Duodenal mucosa (tissue), 2 donors: ENCODE results near the gene MACROD2.
"Not testable (repeated sequence)": the region's sequence is repeated elsewhere in the genome, so short reads cannot be mapped to it uniquely, and the experiment has no call there.

Experiments
- H3K27ac ChIP-seq: one replicate; pipeline ENCODE4 v1.7.0; 2013; ENCODE audit warnings: low read depth, low read length
- H3K27me3 ChIP-seq, 2 donors: one replicate each; pipeline ENCODE4 v1.7.0; 2013; ENCODE audit warnings: low read length in 2 of 2, control low read depth in 1 of 2; ENCODE audit not compliant: insufficient read depth in 2 of 2, control insufficient read depth in 1 of 2
- H3K36me3 ChIP-seq, 2 donors: one replicate each; pipeline ENCODE4 v1.7.0; 2013; ENCODE audit warnings: low read length in 2 of 2, control low read depth in 1 of 2; ENCODE audit not compliant: insufficient read depth in 2 of 2, control insufficient read depth in 1 of 2
- H3K4me1 ChIP-seq, 2 donors: one replicate each; pipeline ENCODE4 v1.7.0; 2013; ENCODE audit warnings: low read length in 2 of 2, control low read depth in 1 of 2; ENCODE audit not compliant: insufficient read depth in 2 of 2, control insufficient read depth in 1 of 2
- H3K4me3 ChIP-seq, 2 donors: one replicate each; pipeline ENCODE4 v1.7.0; 2013; ENCODE audit warnings: low read length in 2 of 2, low read depth in 1 of 2
- H3K9ac ChIP-seq, 2 donors: one replicate each; pipeline ENCODE4 v1.7.0; 2013; ENCODE audit warnings: low read length in 2 of 2, low read depth in 1 of 2
- H3K9me3 ChIP-seq, 2 donors: one replicate each; pipeline ENCODE4 v1.7.0; 2013; ENCODE audit warnings: low read length in 2 of 2, control low read depth in 1 of 2; ENCODE audit not compliant: control insufficient read depth in 1 of 2

Gene MACROD2

DNA sequence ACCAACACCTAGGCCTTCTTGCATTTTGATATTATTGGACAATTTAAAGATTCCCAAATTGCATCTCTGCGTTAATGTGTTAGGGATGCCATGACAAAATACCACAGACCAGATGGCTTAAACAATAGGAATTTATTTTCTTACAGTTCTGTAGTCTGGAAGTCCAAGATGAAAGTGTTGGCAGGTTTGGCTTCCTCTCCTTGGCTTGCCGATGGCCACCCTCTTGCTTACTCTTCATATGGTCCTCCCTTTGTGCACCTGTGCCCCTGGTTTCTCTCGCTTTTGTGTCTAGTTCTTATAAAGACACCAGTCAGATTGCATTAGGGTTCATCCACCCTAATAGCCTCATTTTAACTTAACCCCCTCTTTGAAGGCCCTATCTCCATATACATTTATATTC is 1184.5 kb downstream of the MACROD2 start:
- Histone ChIP-seq H3K9ac (no peak overlapping the region), H3K4me3 (no peak overlapping the region), H3K4me1 (peaks cover 0 to 7% of the 10 kb centered on the region in 2 donors), H3K9me3 (peaks cover 5 to 10% of the 10 kb centered on the region in 2 donors), H3K27ac (no peak overlapping the region), H3K27me3 (no peaks in the 10 kb centered on the region), H3K36me3 (no peaks in the 10 kb centered on the region)

DNA sequence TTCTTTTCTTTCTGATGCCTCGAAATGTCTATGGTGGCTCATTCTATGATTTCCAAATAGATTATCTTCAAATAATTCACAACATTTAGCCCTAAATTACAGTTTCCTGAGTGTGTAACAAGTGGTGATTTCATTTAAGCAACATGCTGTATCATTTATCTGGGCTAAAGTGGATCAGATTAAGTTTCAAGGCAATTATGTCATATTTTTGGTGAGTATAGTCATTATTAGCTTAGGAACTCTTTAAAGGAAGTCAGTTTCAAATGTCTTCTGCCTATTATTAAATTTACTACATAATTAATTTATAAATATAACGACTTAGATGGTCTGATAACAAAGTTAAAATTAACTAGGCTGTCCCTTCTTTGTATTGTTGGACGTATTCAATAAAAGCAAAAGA is 1190.0 kb downstream of the MACROD2 start:
- Histone ChIP-seq H3K36me3 (no peaks in the 10 kb centered on the region), H3K9ac (no peak overlapping the region), H3K9me3 (no peaks in the 10 kb centered on the region), H3K4me1 (peaks cover 0 to 11% of the 10 kb centered on the region in 2 donors), H3K4me3 (no peak overlapping the region), H3K27me3 (no peaks in the 10 kb centered on the region), H3K27ac (no peak overlapping the region)

DNA sequence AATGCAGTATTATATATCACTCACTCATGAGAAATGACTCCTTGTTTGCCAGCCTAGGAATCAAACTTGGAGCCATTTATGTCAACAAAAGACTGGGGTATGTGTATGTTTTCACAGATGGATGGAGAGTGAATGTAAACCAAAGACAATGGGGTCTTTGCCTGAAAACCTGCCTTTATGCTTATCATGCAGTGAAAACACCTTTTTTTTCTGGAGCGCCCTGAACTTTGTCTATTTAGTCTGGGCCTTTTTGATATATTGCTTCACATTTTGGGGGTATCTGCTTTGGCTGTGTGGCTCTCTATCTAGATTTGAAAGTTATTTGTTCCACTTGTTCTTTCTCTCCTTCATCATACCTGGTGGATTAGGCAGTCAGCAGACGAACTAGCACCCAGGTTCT is 1190.6 kb downstream of the MACROD2 start:
- no peaks in the 10 kb centered on the region for H3K36me3 ChIP-seq
- H3K4me3 ChIP-seq = no peak overlapping the region
- H3K27ac ChIP-seq = no peak overlapping the region
- H3K9ac ChIP-seq = no peak overlapping the region
- H3K9me3 ChIP-seq = no peaks in the 10 kb centered on the region
- H3K27me3 ChIP-seq = no peaks in the 10 kb centered on the region
- H3K4me1 ChIP-seq = peaks cover 0 to 11% of the 10 kb centered on the region in 2 donors

DNA sequence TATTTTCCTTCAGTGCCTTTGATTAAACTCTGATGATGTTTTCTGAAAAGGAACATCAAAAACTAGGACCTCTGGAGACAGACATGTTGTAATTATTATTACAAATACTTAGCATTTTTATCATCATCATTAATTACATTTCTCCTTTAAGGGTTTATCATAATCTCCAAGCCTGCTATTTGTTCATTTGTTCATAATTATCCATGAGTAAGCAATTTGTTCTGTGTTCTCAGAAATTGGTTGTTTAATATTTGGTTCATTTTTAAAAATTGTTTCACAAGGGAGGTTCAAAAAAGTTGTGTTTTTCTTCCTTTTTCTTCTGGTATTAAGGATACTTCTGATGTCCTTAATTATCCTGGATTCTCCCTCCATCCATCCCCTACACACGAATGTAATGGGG is 1192.3 kb downstream of the MACROD2 start:
- H3K4me1 ChIP-seq = peaks cover 0 to 4% of the 10 kb centered on the region in 2 donors
- no peaks in the 10 kb centered on the region for H3K36me3 ChIP-seq
- no peak overlapping the region for H3K27ac ChIP-seq
- H3K27me3 ChIP-seq = no peaks in the 10 kb centered on the region
- H3K4me3 ChIP-seq = no peak overlapping the region
- no peaks in the 10 kb centered on the region for H3K9me3 ChIP-seq
- no peak overlapping the region for H3K9ac ChIP-seq

DNA sequence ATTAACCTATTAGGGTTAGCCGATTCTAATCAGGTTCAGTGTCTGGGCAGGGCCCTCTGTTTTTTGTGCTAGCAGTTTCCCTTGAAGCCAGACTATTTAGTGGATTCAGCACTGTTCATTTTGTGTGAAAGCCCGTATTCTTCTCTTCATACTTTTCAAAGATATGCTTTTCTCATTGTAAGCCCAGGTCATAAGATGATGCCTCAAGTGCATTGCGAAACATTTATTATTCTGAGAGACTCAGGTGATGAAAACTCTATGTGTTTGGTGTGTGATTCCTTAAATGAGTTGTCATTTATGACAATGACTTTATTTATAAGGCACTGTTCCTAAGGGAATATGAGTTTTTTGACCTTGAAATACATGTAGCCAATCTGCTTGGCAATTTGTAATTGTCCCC is 1193.1 kb downstream of the MACROD2 start:
- Histone ChIP-seq H3K9me3 (no peaks in the 10 kb centered on the region), H3K4me1 (peaks cover 0 to 4% of the 10 kb centered on the region in 2 donors), H3K4me3 (no peak overlapping the region), H3K27me3 (no peaks in the 10 kb centered on the region), H3K9ac (no peak overlapping the region), H3K27ac (no peak overlapping the region), H3K36me3 (no peaks in the 10 kb centered on the region)

DNA sequence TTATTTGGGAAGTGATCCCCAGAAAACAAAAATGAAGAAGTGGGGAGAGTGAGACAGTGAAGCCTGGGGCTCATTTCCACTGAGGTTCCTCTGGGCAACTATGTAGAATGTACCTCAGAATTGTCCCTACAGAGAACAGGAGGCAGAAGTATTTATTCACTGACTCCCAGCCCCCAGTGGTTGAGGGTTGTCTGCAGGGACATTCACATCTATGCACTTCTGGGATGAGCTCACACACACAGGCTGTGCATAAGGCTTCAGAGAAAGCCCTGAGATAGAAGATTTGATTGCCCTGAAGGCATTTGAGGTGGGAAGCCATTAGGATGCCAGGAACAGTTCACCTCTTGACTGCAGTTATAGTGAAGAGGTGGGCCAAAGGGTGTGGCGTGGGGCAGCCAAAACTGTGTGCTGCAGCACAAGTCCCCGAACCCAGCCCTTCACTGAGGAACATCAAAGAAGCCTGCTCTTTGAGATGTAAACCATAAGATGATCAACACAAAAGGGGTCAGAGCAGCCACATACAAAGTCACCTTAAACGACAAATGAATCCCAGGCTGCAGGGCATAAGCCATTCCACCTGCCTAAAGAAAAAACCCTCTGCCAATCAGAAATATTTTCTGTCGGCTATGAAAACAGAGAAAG is 1195.9 kb downstream of the MACROD2 start:
- H3K36me3 ChIP-seq = no peaks in the 10 kb centered on the region
- no peaks in the 10 kb centered on the region for H3K27me3 ChIP-seq
- no peaks in the 10 kb centered on the region for H3K9me3 ChIP-seq
- H3K4me1 ChIP-seq = no peaks in the 10 kb centered on the region
- no peak overlapping the region for H3K9ac ChIP-seq
- H3K4me3 ChIP-seq = no peak overlapping the region
- H3K27ac ChIP-seq = no peak overlapping the region

DNA sequence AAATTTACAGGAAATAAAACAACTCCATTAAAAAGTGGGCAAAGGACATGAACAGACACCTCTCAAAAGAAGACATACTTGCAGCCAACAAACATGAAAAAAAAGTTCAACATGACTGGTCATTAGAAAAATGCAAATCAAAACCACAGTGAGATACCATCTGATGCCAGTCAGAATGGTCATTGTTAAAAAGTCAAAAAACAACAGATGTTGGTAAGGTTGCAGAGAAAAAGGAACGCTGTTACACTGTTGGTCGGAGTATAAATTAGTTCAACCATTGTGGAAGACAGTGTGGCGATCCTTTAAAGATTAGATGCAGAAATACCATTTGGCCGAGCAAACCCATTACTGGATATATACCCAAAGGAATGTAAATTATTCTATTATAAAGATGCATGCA is 1200.1 kb downstream of the MACROD2 start:
- Histone ChIP-seq H3K27me3 (no peaks in the 10 kb centered on the region), H3K36me3 (no peaks in the 10 kb centered on the region), H3K4me3 (no peak overlapping the region), H3K9me3 (no peaks in the 10 kb centered on the region), H3K4me1 (no peaks in the 10 kb centered on the region), H3K9ac (no peak overlapping the region), H3K27ac (no peak overlapping the region)

DNA sequence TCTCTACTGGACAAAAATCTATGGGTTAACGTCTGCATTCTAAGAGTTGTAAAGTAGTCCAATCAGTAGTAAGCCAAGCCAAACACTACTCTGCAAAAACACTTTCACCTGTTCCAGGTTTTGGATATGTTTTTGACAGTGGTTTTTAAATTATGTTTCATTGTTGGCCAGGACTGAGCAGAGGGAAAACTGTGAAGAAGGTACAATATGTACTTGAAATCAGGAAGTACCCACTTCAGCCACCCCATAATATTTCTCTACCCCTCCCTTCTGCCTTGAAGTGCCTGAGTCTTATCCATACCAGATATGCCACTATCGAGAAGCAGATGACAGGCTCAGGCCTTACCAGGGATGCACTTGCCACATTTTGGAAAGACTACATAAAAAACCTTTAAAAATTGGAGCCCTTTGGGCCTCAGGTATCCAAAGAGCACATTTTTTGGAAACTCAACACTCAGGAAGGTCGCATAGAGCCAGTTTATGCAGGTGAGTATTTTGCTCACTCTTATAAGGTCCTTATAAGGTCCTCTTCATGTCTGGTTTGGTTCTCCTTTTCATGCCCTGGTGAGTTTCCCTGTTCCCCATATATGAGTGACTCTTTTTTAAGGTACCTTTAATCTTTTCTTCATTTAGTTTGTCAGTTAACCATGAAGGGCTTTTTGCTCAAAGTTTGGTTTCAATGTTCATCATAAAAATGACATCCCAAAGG is 1201.4 kb downstream of the MACROD2 start:
- no peaks in the 10 kb centered on the region for H3K4me1 ChIP-seq
- no peak overlapping the region for H3K27ac ChIP-seq
- no peak overlapping the region for H3K9ac ChIP-seq

DNA sequence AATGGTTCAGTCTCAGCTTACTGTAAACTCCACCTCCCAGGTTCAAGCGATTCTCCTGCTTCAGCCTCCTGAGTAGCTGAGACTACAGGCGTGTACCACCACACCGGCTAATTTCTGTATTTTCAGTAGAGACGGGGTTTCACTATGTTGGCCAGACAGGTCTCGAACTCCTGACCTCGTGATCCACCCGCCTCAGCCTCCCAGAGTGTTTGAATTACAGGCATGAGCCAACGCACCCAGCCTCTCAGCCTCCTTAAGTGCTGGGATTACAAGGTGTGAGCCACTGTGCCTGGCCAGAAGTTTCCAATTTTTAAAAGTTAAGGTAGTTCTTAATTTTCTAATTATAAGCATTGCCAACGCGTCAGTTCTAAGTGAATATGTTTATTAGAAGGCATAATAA is 1202.7 kb downstream of the MACROD2 start:
- H3K36me3 ChIP-seq, H3K4me3 ChIP-seq, H3K4me1 ChIP-seq, H3K27ac ChIP-seq, H3K27me3 ChIP-seq, H3K9ac ChIP-seq, H3K9me3 ChIP-seq: not testable (repeated sequence)

More for the DNA sequence above, 1201.4 kb downstream of the MACROD2 start:
- Histone ChIP-seq H3K27me3 (no peaks in the 10 kb centered on the region), H3K4me3 (no peak overlapping the region), H3K9me3 (no peaks in the 10 kb centered on the region), H3K36me3 (no peaks in the 10 kb centered on the region)

DNA sequence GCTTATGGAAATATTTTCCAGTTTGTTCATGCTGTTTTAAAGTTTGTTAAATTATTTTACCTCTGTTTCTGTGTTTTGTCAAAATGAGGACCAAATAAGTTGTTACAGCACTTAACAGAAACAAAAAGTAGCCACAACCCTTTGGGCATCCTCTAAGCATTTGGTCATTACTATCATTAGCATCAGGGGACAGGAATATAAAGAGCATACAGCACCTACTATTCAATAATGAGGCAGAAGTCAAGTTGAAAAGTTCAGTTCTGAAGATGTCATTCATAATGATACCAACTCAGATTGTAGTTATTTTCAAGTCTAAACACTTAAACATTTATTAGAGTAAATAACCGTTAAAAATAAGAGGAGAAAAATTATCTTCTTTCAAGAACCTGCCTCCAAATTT is 1204.4 kb downstream of the MACROD2 start:
- H3K9me3 ChIP-seq = no peaks in the 10 kb centered on the region
- H3K36me3 ChIP-seq = no peaks in the 10 kb centered on the region
- no peak overlapping the region for H3K9ac ChIP-seq
- H3K27ac ChIP-seq = no peak overlapping the region
- no peaks in the 10 kb centered on the region for H3K4me1 ChIP-seq
- no peak overlapping the region for H3K4me3 ChIP-seq
- no peaks in the 10 kb centered on the region for H3K27me3 ChIP-seq
